EH (cell line): ENCODE data around the gene VSTM4.

ENCODE experiments used
- DNase-seq: peaks from one replicate; pipeline ENCODE4 v3.0.0-alpha.2; 2015; ENCODE audit warnings: low read depth

The VSTM4 gene

GRCh38 chr10:49116509-49117375 is 1.4 kb upstream of the VSTM4 start:
- peak; percentile 10 for DNase-seq

GRCh38 chr10:49115796-49116508 is 630 bp upstream of the VSTM4 start:
- DNase-seq = no peak

DNA sequence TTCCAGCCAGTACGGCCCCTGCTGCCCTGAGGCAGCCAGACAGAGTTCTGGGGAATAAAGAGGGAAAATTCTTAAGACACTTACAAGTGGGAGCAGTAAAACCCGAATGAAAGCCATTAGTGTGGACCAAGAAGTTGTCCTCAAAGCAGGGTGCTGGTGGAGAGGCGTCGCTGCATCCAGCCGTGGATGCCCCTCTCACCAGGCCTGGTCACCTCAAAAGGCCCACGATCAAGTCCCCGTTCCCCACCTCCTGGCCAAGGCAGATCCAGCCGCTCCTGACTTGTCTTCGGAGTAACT is 656 bp downstream of the VSTM4 start:
- DNase-seq = no peak

GRCh38 chr10:49113741-49114141 is 1.6 kb downstream of the VSTM4 start:
- DNase-seq = peak; percentile 35

- no peak for DNase-seq
Observed at GRCh38 chr10:49112851-49113250, 2.5 kb downstream of the VSTM4 start.

DNA sequence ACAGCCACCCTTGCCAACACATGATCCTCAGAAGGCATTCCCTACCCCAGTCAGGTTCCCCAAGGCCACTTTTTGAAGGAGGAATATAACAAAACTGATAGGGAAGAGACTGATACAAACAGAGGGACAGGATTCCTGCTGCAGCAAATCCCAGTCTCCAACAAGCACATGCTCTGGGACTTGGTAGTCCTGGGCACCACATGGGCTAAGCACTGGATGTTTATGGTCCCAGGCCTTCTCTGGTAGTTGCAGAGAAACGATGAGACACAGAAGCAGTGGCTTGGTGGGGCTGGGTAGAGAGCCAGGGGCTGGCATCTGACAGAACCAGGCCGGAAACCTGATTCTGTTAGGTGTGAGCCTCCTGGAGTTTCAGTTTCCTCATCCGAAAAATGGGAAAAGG is 3.2 kb downstream of the VSTM4 start:
- DNase-seq = no peak

DNA sequence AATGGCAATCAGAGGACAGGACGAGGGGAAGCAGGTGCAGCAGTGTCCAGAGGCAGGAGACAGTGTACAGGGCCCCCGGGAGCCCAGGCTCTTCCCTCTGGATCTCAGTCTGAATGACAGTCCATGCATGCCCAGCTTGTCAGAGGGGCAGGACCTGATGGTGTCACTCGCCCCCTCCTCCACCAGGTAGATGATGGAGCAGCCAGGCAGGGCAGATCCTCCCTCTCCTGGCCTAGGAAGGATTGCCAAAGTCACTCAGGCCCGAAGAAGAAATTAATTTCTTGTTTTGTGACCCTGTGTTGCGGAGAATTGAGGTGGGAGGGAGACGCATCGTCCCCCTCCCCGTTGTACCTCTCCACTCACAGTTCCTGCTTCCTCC is 4.0 kb downstream of the VSTM4 start:
- DNase-seq = no peak

DNA sequence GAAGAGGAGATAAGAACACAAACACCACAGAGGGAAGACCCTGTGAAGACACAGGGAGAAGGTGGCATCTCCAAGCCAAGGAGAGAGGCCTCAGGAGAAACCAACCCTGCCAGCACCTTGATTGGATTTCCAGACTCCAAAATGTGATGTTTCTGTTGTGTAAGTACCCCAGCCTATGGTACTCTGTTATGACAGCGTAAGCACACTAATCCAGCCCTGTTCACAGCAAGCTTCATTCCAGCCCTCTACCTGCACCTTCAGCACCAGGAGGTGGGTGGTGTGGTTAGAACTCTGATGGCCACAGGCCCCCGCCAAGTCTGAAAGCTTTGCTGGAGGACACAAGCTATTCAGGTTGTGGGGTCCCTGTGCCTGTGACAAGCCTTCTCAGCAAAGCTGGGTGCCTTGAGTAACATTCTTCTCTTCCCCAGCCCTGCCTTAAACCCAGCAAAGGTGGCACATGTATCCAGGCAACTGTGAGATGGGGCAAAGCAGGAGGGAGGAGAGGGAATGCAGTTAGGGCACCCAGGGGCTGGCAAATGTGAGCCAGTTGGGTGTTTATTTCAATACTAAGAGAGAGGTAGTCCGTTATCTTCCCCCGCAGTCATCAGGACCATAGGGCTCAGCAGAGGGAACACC is 4.5 kb downstream of the VSTM4 start:
- no peak for DNase-seq

- DNase-seq = peak; percentile 83
Observed at GRCh38 chr10:49109669-49110340, 5.5 kb downstream of the VSTM4 start.

DNA sequence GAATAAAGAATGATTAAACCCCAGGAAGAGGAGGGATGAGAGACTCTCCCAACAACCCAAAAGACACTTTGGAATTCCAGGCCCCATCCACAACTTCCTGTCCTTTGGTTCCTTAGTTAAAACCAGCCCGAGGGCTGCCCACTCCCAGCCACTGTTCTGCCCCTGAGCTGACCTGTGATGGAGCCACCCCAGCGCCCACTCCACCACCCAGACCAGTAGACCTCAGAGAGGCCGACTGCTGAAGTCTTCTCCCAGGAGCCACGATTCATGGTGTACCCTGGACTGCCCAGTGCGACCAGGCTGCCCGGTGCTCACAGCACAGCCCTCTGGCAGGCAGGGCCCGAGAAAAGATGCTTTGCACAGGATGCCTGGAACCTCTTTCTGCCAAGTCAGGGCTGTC is 6.7 kb downstream of the VSTM4 start:
- DNase-seq = no peak

DNA sequence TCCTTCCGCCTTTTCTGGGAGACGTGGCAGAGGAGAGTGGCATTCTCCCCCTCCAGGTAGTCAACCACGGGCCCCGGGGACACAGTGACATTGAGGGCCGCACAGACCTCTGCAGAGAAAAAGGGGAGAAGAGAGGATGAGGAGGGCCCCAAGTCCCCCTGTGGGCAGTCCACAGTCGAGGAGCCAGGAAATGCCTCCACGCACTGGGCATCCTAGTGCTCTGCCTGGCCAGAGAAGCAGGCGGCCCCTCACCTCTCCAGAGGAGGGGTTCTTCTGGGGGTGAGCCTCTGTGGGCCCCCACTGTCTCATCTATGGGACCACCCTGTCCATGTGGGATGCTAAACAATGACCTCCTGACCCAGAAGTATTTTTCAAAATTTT is 7.4 kb downstream of the VSTM4 start:
- no peak for DNase-seq

- no peak for DNase-seq
Observed at GRCh38 chr10:49107111-49107886, 8.0 kb downstream of the VSTM4 start.

DNA sequence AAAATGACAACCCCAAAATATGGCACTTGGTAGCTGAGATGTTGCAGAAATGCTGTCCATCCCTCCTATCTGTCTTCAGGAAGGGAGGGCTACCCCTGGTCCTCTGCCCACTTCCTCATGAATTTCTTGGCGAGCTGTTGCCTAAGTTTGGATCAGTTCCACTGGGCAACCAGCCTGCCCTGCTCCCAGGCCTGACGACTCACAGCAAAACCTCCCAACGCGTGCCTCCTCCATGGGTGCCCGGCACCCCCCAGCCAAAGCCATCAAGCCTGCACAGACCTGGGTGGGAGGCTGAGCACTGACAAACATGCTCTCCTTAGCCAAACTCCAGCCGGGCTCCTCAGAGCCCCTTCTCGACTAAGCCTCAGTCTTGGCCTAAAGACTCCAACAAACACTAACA is 8.9 kb downstream of the VSTM4 start:
- peak; percentile 14 for DNase-seq

DNA sequence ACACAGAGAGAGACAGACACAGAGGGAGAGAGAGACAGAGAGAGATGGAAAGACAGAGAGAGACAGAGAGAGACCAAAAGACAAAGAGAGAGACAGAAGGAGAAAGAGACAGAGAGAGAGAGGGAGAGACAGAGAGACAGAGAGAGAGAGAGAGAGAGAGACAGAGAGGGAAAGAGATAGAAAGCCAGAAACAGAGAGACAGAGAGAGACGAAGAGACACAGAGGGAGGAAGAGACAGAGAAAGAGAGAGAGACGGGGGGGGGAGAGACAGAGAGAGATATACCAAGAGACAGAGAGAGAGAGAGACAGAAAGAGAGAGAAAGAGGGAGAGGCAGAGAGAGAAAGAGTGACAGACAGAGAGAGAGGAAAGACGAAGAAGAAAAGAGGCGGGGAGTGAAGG is 10.2 kb downstream of the VSTM4 start:
- DNase-seq = no peak

- DNase-seq = no peak
Observed at GRCh38 chr10:49104323-49104722, 11.0 kb downstream of the VSTM4 start.

DNA sequence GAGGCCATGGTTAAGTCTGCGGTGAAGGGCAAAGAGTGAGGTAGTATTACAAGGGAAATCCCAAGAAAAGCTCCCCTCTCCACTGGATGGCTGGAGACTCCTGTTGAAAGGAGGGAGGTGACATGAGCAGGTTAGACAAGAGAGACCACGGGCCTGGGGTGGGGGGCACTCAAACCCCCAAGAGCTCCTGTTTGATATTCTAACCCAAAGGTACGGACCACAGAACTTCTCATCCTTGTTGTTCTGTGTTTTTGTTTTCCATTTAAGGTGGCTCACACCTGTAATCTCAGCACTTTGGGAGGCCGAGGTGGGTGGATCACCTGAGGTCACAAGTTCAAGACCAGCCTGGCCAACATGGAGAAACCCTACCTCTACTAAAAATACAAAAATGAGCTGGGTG is 11.6 kb downstream of the VSTM4 start:
- DNase-seq = no peak

DNA sequence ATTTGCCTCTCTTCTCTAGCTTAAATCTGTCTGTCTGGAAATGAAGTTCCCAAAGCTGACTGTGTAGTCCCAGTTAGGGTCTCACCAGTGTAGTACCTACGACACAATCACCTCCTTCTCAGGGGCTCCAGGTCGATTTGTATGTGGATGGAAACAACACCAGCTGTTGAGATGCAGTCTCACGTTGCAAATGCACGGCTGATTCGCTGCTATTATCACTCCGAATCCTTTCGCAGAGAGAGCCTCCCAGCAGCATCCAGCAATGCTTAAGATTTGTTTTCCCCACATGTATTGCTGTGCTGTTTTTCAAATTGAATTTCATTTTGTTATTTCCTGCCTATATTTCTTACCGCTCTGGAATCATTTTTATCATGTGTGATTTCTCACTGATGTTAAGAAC is 16.3 kb downstream of the VSTM4 start:
- no peak for DNase-seq

GRCh38 chr10:49096890-49097445 is 18.4 kb downstream of the VSTM4 start:
- no peak for DNase-seq

DNA sequence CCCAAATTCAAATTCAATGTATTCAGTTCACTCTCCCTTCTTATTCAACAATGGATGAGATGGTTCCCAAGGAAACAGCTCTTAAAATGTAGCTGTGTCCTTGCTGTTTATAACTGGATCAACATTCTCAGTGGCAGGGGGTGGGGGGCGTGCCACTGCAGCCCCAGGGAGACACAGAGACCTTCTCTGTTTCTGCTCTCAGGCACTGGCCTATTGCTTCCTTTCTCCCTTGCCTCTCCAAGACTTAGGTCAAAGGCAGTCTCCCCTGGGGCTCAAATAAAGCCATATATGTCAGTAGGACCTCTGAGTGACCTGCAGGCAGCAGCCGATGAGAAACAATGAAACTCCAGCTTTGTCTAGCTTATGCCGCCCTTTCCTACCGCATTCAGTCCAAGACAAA is 20.7 kb downstream of the VSTM4 start:
- no peak for DNase-seq

GRCh38 chr10:49093922-49094321 is 21.4 kb downstream of the VSTM4 start:
- DNase-seq = no peak

DNA sequence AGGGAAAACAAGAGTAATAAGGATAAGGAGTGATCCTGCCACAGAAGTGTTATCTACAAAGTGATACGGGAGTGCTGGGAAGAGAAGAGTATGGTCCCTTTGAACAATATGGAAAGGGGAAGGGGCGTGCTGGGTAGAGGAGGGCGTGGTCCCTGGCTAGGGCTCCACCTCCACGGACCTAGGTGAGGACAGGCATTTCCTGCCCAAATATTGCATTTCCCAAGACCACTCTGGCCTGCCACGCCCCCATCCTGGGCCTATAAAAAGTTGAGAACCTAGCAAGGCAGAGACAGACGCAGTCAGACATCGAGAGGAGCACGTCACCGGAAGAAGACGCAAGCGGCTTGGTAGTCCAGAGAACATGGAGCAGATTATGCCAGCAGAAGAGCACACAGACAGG is 22.8 kb downstream of the VSTM4 start:
- DNase-seq = no peak
